ENCODE results near the gene PDK3. TPM values are rescaled to one million over a fixed set of nuclear protein-coding genes. Genes with fewer than 3 reads are reported as not detected.

The PDK3 gene
- total RNA-seq, 1 donor from 2014 or later: 30.4 TPM

DNA sequence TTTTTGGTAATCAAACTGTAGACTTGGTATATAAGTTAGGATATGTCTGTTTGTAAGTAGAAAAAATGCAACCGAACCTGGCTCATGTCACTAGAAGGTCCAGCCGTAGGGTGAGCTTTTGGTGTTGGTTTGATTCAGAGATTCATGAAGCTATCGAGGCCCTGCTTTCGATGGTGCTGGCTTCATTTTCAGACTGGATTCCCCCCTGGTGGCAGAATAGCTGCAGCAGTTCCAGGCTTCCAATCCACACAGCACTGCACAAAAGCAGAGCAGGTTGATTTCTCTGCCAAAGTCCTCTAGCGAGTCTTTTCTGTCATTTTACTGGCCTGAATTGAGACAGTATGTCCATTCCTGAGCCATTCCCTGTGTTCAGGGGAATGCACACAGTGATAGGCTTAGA, 33.1 kb downstream of the PDK3 start:
- peaks cover 19% of the 10 kb centered on the region for H3K4me1 Mint-ChIP-seq (ENCODE audit: unreplicated experiment)
- no peak overlapping the region for H3K4me3 Mint-ChIP-seq
- no peaks in the 10 kb centered on the region for H3K36me3 Mint-ChIP-seq
- TF ChIP-seq, protein P1, sequence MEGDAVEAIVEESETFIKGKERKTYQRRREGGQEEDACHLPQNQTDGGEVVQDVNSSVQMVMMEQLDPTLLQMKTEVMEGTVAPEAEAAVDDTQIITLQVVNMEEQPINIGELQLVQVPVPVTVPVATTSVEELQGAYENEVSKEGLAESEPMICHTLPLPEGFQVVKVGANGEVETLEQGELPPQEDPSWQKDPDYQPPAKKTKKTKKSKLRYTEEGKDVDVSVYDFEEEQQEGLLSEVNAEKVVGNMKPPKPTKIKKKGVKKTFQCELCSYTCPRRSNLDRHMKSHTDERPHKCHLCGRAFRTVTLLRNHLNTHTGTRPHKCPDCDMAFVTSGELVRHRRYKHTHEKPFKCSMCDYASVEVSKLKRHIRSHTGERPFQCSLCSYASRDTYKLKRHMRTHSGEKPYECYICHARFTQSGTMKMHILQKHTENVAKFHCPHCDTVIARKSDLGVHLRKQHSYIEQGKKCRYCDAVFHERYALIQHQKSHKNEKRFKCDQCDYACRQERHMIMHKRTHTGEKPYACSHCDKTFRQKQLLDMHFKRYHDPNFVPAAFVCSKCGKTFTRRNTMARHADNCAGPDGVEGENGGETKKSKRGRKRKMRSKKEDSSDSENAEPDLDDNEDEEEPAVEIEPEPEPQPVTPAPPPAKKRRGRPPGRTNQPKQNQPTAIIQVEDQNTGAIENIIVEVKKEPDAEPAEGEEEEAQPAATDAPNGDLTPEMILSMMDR (conservative IDR thresholded peaks at IDR 0.05): peak; percentile 57
- no peaks in the 10 kb centered on the region for H3K9me3 Mint-ChIP-seq
- H3K27me3 Mint-ChIP-seq: no peaks in the 10 kb centered on the region
- peak overlapping the region; percentile 61 for H3K27ac Mint-ChIP-seq
- DNase-seq (ENCODE audit: extremely low spot score, unreplicated experiment): no peak

DNA sequence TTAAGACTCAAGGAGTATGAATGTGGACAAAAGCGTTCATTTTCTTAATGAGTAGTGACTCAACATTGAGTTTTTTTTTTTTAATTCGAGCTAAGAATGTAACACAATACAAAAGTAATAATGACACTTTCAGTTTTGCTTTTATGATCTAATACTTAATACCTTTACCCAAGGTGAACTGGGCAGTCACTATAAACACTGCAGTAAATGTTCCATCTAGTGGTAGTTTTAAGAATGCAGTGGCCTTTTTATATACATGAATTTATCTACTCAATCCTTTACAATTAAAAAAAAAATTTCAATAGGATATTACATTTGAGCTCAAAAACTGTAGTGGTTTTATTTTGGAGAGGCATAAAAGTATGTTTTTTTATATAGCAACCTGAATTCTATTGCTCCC, 33.9 kb downstream of the PDK3 start:
- Mint-ChIP-seq H3K4me3 (no peak overlapping the region), H3K27ac (no peak overlapping the region), H3K4me1 (ENCODE audit: unreplicated experiment) (peaks cover 12% of the 10 kb centered on the region), H3K27me3 (no peaks in the 10 kb centered on the region), H3K36me3 (no peaks in the 10 kb centered on the region), H3K9me3 (no peaks in the 10 kb centered on the region)
- TF ChIP-seq, protein P1 (conservative IDR thresholded peaks at IDR 0.05): peak; percentile 76
- no peak for DNase-seq (ENCODE audit: extremely low spot score, unreplicated experiment)

DNA sequence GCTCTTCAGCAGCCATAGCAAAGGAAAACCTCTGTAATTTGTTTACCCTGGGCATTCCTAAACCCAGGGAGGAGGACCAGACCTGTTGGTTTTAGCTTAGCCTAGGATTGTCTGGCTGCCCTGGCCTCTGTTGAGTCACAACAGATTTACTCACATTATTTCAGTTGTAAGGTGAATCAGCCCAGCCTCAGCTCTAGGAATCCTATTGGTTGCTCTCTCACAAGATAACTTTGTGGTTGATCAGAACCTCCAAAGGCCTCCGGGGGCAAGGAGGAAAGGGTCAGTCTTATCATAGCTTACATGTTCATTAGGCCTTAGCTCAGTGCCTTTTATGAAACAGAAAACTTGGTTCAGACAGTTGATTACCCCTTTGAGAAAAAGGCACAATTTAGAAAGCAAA, 41.0 kb downstream of the PDK3 start:
- no peak for DNase-seq (ENCODE audit: extremely low spot score, unreplicated experiment)
- no peak overlapping the region for H3K4me3 Mint-ChIP-seq

DNA sequence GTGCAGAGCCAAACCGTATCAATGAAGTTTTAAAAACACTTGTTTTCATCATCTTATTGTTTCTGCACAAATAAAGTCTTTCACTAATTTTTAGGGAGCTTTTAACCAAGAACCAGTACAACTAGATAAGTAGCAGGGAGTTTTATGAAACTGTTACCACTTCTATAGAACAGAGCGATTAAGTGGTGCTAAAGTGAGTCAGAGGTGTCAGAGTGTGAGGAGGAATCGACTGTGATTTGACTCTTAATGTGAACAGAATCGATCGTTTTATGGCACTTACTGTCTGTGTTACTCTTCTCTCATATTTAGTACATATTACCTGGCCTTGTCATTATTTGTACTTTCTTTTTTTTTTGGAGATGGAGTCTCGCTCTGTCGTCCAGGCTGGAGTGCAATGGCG, 43.3 kb downstream of the PDK3 start:
- no peak overlapping the region for H3K27ac Mint-ChIP-seq
- H3K9me3 Mint-ChIP-seq: no peaks in the 10 kb centered on the region
- H3K27me3 Mint-ChIP-seq: no peaks in the 10 kb centered on the region
- H3K4me1 Mint-ChIP-seq (ENCODE audit: unreplicated experiment): no peaks in the 10 kb centered on the region
- no peak overlapping the region for H3K4me3 Mint-ChIP-seq
- DNase-seq (ENCODE audit: extremely low spot score, unreplicated experiment): no peak
- peaks cover 17% of the 10 kb centered on the region for H3K36me3 Mint-ChIP-seq
- TF ChIP-seq, protein P1 (conservative IDR thresholded peaks at IDR 0.05): no peak

More for the DNA sequence above, 41.0 kb downstream of the PDK3 start:
- Mint-ChIP-seq H3K9me3 (no peaks in the 10 kb centered on the region), H3K4me1 (ENCODE audit: unreplicated experiment) (no peaks in the 10 kb centered on the region), H3K27ac (no peak overlapping the region), H3K36me3 (peaks cover 17% of the 10 kb centered on the region), H3K27me3 (no peaks in the 10 kb centered on the region)
- TF ChIP-seq, protein P1 (conservative IDR thresholded peaks at IDR 0.05): no peak

DNA sequence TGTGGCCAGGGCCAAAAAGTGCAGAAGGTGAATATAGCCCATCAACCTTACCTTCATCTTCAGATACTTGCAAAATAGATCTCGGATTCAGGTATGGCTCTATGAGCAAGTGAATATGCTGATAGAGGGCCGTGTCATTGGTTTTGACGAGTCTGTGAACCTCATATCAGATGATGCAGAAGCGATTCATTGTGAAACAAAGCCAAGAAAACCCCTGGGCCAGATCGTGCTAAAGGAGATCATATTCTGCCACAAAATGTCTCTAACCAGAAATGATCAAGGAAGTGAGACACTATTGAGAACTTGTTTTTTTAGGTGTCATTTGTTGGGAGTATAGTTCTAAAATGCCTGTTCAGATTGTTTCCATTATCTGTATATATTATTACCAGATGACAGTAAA, 48.3 kb downstream of the PDK3 start:
- DNase-seq (ENCODE audit: extremely low spot score, unreplicated experiment): no peak
- no peaks in the 10 kb centered on the region for H3K9me3 Mint-ChIP-seq
- no peak overlapping the region for H3K27ac Mint-ChIP-seq
- TF ChIP-seq, protein P1 (conservative IDR thresholded peaks at IDR 0.05): no peak
- H3K27me3 Mint-ChIP-seq: no peaks in the 10 kb centered on the region
- H3K36me3 Mint-ChIP-seq: peaks cover 7% of the 10 kb centered on the region
- H3K4me3 Mint-ChIP-seq: no peak overlapping the region
- no peaks in the 10 kb centered on the region for H3K4me1 Mint-ChIP-seq (ENCODE audit: unreplicated experiment)

DNA sequence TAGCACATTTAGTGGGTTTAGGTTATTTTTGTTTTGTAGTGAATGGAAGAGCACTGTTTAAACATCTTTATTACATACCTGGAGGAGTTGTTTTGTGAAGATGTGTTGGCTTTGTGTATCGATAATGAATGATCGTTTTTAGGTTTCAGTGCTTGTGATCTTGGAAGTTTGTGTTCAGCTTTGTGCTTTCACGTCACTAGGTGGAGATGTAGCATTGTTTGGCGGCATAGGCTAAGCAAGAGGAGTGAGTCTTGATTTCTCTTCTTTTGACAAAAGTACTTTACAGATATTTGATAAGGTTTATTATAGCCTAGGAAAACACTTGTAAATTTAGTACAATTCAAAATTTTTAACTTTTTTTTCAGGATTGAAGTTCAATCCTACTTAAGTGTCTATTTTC, 50.4 kb downstream of the PDK3 start:
- H3K9me3 Mint-ChIP-seq: no peaks in the 10 kb centered on the region
- TF ChIP-seq, protein P1 (conservative IDR thresholded peaks at IDR 0.05): peak; percentile 69
- peaks cover 3% of the 10 kb centered on the region for H3K36me3 Mint-ChIP-seq
- DNase-seq (ENCODE audit: extremely low spot score, unreplicated experiment): no peak
- H3K4me3 Mint-ChIP-seq: no peak overlapping the region
- H3K27me3 Mint-ChIP-seq: no peaks in the 10 kb centered on the region
- H3K27ac Mint-ChIP-seq: no peak overlapping the region
- H3K4me1 Mint-ChIP-seq (ENCODE audit: unreplicated experiment): no peaks in the 10 kb centered on the region
